ENCODE measurements around the gene SLC47A1. TPM values are rescaled to one million over a fixed set of nuclear protein-coding genes. Genes with fewer than 3 reads are reported as not detected.
"Not testable (repeated sequence)": the region's sequence is repeated elsewhere in the genome, so short reads cannot be mapped to it uniquely, and the experiment has no call there.

SLC47A1 gene, protein sequence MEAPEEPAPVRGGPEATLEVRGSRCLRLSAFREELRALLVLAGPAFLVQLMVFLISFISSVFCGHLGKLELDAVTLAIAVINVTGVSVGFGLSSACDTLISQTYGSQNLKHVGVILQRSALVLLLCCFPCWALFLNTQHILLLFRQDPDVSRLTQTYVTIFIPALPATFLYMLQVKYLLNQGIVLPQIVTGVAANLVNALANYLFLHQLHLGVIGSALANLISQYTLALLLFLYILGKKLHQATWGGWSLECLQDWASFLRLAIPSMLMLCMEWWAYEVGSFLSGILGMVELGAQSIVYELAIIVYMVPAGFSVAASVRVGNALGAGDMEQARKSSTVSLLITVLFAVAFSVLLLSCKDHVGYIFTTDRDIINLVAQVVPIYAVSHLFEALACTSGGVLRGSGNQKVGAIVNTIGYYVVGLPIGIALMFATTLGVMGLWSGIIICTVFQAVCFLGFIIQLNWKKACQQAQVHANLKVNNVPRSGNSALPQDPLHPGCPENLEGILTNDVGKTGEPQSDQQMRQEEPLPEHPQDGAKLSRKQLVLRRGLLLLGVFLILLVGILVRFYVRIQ
- 15.4 TPM for total RNA-seq

DNA sequence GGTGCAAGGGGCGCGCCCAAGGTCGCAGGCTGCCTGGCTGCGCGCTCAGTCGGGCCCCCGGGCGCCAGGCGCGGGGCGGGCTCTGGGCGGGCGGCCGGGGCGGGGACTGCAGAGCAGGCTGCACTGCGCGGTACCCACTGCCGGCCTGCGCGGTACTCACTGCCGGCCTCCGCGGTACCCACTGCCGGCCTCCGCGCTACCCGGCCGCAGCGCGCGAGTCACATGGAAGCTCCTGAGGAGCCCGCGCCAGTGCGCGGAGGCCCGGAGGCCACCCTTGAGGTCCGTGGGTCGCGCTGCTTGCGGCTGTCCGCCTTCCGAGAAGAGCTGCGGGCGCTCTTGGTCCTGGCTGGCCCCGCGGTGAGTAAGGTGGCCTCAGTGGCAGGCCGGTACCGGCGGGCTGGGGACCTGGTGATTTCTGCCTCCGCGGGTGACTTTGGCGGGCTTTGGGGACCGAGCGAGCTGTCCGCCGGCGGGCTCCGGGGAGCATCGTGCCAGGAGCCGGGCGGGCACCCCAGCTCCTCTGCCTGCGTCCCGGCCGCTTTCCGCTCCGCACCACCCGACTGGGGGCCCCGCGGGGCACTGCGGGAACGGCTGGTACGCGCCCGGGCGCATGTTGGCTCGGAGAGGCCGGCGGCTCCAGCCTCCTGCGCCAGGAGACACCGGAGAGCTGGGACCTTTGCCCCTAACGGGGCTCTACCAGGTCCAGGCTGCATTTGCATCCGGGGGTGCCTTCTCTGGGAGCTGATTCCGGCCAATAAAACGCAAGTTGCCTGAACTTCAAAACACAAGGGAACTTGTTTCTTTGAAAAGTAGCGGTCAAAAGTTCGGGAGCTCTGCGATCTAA lies at the start of gene SLC47A1:
Gene SLC47A1, plus strand, starts transcription at position 137 of the 844 bp plus-strand sequence. Its CDS starts 86 bp downstream, at position 223.
- no peak for DNase-seq (ENCODE audit: low spot score)

DNA sequence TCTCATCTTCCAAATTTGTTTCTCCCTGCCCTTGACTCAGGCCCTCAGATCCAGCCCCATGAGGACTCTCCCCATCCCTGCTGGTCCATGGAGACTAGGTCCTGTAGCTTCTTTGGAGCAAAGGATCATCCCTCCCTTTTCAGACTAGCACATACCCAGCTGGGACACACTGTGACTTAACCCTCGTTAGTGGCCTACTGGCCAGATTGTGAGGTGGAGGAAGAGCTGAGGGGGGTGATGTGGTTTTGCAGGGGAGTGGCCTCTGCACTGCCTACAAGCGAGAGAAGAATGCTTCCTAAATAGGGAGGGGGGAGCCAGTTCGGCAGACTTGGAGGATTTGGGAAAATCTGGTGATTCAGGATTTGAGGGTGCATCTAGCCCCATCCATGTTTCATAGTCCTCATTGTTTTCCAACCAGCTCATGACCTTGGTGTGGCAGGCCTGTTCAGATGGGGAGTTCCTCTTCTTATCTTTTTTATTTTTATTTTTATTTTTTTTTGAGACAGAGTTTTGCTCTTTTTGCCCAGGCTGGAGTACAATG lies 47.8 kb upstream of the SLC47A1 start:
- no peak for DNase-seq (ENCODE audit: low spot score)

DNA sequence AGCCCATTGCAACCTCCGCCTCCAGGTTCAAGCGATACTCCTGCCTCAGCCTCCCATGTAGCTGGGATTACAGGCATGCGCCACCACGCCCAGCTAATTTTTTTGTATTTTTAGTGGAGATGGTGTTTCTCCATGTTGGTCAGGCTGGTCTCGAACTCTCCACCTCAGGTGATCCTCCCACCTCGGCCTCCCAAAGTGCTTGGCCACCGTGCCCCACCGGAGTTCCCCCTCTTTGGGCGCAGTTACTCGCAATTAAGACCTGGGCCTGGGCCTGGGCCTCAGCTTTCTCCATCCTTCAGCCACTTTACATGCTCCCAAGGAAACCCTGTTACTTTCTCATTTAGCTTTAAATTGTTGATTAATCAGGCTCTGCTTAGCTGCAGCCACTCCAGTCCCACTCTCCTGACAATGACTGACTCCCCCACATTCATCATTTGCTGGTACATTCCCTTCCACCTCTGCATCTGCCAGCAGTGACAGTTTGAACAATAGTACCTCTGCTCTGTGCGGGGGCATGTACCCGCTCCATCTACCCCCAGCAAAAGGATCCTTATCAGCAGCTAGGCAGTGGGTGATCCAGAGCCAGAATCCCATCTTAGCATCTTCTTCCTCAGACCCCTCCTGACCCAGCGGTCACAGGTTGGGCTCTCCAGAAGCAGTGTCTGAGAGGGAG lies 47.2 kb upstream of the SLC47A1 start:
- no peak for DNase-seq (ENCODE audit: low spot score)

DNA sequence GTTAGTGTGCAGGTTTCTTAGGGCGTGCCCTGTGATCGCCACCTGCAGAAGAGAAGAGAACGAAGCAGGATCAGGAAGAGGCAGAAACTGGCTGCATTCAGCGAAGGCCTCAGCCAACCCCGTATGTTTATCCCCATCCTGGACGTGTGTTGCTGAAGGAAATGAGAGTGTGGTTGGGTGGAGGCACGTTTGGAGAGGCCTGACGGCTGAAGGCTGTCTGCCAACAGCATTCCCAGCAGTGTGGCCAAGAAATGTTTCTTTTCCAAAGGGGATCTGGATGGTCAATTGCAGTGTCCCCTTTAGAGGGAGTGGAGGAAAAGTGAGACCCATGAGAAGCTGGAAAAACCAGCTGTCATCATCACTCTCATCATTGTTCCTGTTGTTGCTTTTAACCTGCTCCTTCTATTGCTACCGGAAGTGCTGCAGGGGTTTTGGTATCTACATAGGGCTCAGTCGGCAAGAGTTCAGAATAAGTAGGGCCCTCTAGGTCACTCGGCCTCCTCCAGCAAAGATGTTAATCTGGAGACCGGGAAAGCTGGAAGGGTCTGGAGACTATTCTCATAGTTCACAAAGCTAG lies 46.5 kb upstream of the SLC47A1 start:
- DNase-seq (ENCODE audit: low spot score): no peak

DNA sequence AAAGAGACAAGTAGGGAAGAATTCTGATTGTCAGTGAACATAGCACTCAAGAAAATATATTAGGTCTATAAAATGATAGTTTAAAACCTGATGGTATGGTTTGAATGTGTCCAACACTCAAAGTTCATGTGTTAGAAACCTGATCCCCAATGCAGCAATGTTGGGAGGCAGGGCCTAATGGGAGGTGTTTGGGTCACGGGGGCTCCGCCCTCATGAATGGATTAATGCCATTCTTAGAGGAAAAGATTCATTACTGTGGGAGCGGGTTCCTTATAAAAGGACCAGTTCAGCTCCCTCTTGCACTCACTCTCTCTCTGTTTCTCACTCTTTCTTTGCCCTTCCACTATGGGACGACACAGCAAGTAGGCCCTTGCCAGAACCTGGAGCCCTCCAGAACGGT lies 41.5 kb upstream of the SLC47A1 start:
- DNase-seq (ENCODE audit: low spot score): no peak

DNA sequence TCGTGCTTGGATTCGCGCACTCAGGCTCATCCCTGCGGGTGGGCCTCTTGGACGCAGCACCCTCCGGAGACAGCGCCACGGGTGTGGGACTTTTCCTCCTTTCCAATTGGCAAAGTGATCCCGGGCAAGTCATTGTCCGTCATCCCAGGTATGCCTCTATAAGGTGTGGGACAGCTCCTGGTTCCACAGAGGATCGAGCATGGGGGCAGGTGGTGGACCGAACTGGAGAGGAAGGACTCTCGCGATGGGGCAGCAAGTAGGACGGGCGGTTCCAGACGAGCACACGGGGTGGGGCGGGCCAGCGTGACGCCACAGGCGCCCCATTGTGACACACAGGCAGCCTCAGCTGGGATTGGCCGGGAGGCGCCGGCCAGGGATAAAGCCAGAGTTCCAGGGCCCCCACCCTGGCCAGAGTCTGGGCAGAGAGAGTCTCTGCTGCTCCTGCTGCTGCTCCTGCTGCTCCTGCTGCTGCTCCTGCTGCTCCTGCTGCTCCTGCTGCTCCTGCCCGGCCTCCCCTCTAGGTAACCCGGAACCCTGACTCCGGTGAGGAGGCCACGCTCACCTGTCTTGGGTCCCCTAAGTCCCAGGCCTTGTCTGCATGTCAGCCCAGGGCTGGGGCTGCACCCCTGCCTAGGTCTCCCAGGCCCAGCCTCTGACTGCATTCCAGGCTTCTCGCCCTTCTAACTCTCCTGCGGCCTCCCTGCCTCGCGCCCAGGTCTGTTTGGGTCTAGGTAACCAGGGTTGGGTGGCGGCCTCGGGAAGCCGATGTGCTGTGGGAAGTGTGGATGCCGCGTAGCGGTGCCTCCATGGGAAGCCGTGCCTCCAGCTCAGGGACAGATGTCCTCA lies 38.5 kb upstream of the SLC47A1 start:
- no peak for DNase-seq (ENCODE audit: low spot score)

DNA sequence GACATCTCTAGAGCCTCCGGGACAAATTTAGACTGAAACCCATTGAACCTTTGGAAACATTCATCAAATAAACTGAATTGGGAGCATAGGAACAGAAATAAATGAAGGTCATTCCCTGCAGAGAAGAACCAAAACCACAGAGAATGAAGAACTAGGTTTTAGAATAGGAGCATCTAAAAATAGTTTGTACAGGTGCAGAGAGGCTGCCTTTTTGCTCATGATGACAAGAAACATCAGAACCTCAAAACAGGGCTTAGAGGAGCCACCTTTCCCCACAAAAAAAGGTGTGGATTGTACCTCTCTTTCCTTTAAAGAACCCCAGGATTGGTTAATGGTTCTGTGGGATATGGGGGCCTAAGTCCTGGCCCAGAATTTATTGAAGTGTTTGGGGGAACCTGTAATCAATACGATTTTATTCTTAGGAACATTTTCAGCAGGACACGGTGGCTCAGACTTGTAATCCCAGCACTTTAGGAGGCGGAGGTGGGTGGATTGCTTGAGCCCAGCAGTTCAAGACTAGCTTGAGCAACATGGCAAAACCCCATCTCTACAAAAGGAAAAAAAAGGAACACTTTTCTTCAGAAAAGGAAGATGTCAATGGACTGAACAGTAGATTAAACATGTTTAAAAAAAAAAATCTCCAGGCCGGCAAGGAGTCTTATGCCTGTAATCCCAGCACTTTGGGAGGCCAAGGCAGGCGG lies 37.7 kb upstream of the SLC47A1 start:
- no peak for DNase-seq (ENCODE audit: low spot score)

DNA sequence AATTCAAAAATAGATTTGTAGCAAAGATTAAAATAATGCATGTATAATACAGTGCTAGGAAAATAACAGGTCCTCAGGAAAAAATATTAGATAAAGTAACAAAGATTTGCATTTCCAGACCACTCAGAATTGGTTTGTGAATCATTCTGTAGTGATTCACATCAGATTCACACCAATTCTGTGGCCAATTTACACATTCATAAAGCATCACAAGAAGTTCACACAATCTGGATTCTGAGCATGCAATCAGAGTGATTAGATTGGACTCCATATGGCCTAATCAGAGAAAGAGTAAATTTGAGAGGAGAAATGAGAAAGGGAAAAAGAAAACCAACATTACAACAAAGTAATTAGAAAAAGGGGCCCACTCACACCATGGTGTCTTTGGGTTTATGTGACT lies 36.0 kb upstream of the SLC47A1 start:
- no peak for DNase-seq (ENCODE audit: low spot score)

DNA sequence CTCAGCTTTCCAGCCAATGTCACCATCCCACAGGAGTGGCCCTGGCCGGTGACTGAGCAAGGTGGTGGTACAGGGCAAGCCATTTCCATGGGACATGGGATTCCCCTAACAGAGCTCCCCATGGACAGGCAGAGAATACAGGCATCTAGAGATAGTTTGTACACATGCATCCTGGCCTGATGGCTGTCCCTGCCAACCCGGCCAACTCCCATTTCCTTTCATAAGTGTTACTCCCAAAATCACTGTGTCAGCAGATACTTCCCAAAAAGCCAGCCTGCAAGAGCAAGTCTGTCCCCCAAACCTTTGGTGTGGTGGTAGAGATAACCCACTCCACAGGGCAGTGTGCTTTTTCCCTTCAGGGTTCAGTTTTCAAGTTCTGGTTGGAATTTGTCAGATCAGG lies 32.4 kb upstream of the SLC47A1 start:
- no peak for DNase-seq (ENCODE audit: low spot score)

DNA sequence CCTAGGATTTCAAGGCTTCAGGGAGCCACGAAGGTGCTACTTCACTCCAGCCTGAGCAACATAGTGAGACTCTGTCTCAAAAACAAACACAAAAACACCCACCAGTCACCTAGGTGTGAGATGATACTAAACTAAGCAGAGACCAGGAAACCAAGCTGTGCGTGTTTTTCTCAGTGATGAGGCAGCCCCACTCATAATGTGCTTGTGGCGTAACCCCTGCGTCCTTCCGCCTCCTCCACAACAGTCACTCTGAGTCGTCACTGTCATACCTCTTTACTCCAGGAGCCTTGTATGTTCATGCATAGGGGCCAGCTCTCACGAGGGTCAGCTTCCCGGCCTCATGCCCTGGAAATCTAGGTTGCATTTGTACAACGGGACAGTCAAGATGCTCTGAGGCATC lies 31.1 kb upstream of the SLC47A1 start:
- DNase-seq (ENCODE audit: low spot score): no peak

DNA sequence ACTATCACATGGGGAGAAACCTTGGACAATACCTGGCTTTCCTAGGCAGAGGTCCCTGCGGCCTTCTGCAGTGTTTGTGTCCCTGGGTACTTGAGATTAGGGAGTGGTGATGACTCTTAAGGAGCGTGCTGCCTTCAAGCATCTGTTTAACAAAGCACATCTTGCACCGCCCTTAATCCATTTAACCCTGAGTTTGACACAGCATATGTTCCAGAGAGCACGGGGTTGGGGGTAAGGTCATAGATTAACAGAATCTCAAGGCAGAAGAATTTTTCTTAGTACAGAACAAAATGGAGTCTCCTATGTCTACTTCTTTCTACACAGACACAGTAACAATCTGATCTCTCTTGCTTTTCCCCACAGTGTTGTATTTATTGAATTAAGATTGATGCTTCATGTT lies 28.1 kb upstream of the SLC47A1 start:
- not testable (repeated sequence) for DNase-seq (ENCODE audit: low spot score)

DNA sequence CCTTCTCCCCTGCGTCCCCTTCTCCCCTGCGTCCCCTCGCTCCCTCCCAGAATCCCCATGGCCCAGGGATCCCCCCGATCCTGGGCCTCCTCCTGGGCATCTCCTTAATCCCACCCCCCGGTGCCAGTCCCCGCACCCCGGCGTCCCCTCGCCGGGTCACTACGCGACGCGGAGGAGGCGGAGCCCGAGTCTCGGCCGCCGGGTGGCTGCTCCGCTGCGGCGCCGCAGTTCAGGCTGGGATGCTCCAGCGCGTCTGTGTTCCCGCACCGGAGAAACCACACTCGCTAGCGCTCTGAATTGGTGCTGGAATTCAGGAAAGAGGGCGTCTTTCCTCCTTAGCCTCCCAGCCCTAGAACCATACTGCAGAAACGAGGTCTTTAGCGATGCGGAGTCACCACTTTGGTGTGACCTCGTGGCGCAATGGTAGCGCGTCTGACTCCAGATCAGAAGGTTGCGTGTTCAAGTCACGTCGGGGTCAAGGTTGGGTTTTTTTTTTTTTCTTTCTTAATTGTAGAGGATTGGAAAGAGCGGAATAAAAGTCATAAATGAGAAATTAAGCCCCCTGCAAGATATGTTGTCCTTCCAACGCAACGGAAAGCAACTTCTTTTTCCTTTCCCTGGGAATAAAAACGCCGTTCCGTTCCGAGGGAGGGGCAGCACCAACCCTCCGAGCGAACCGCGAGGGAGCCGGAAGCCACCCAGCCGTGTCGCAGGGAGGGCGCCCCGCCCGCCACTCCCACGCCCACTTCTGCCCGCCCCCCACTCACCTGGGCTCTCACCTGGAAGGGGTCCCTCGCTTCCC lies 25.7 kb upstream of the SLC47A1 start:
- peak; percentile 93 for DNase-seq (ENCODE audit: low spot score)

DNA sequence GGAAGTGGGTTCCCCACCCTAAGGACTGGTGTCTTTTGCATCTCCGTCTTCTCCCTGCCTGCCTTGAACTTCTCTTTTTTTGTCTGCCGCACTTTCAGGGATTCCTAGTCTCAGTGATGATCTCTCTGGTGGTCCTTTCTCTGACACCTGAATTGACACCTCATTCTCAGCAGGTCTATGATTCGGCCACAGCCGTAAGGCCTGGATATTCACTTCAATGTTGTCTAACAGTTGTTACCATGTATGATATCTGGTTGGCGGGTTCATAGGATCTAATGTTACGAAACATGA lies 25.1 kb upstream of the SLC47A1 start:
- no peak for DNase-seq (ENCODE audit: low spot score)

DNA sequence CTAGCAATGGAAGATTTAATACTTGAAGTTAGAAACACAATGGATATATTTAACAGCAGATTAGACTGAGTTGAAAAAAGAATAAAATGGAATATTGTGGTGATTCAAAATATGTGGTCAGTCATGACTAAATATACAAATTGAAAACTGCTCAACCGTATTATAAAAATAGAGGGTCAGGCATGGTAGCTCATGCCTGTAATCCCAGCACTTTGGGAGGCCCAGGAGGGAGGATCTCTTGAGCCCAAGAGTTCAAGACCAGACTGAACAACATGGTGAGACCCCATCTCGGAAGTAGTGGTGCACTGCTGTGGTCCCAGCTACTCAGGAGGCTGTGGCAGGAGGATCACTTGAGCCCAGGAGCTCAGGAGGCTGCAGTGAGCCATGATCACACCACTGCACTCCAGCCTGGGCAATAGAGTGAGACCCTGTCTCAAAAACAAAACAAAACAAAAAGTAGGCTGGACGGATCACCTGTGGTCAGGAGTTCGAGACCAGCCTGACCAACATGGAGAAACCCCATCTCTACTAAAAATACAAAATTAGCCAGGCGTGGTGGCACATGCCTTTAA lies 24.3 kb upstream of the SLC47A1 start:
- not testable (repeated sequence) for DNase-seq (ENCODE audit: low spot score)

DNA sequence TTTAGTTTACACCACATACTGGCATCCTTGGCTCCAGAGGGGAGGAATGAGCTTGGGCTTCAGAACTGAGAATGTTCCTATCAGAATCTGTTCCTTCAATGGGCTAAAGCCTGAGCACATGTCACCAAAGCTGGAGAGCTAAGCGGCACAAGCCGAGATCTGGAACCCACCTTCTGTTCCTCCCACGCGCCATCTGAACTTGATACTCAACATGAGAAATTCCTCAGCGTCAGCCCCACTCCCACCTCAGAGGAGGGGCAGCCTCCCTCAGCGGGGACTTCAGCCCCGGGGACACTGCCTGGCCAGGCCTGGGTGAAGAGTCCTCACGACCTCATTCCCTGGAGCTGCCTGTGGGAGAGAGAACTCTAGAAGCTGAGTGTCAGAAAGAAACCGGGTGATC lies 22.8 kb upstream of the SLC47A1 start:
- no peak for DNase-seq (ENCODE audit: low spot score)

DNA sequence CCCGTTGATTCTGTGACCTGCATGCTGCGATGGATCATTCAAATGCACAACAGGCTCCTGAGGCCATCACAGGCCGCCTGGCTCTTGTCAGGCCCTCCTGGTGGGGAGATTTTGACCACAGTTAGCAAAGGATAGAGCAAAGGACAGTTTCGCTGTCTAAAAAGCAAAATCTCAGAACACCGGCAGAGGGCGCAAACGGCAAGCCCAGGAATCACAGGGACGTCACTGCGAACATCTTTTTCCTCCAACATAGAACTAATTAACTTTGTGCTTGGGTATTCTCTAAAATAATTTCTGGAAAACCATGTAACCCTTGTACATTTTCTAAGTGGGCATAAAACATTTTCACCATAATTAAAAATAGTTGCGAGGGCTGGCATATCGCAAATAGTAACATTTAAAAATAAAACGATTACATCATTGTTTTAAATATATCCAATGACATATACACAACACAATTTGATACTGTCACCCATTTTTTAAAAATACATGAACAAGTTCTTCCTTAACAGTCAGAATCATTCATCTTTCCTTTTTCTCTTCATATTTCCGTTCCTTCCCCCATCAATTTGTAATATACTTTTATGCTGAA lies 19.7 kb upstream of the SLC47A1 start:
- DNase-seq (ENCODE audit: low spot score): peak; percentile 67

DNA sequence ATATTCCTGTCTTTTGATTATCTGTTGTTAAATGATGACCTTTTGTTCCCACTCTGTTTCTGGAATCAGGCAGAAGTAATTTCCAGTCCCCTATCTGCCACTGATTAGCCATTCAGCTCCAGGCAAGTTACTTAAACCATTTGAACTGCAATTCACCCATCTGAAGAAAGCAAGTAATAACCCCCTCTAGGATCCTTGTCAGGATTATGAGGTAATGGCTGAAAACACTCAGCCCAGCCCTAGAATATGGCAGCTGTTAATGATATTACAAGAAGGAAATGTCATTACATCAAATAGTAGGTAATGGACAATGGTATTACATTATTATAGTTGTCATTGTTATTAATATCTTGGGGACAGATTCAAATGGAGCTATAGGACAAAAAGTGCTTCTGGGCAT lies 16.0 kb upstream of the SLC47A1 start:
- no peak for DNase-seq (ENCODE audit: low spot score)
